Trophoblast cell (in vitro differentiated cells and primary cell): ENCODE results near the gene CABCOCO1.

Experiments
- DNase-seq, 2 donors: peaks; one replicate each; pipeline ENCODE4 v3.0.0-alpha.2; 2016
- H2AFZ ChIP-seq: 2 replicates; pipeline ENCODE4 v1.6.1; 2013; ENCODE audit warnings: low read length, moderate library complexity, mild to moderate bottlenecking; ENCODE audit not compliant: insufficient read depth, poor library complexity
- H2AK5ac ChIP-seq: 2 replicates; pipeline ENCODE4 v1.6.1; 2013; ENCODE audit warnings: mild to moderate bottlenecking, low read length
- H2BK120ac ChIP-seq: 2 replicates; pipeline ENCODE4 v1.6.1; 2013; ENCODE audit warnings: low read length, mild to moderate bottlenecking, moderate library complexity; ENCODE audit not compliant: insufficient read depth, poor library complexity
- H2BK12ac ChIP-seq: 2 replicates; pipeline ENCODE4 v1.6.1; 2013; ENCODE audit warnings: mild to moderate bottlenecking, low read length, moderate library complexity
- H2BK5ac ChIP-seq: 2 replicates; pipeline ENCODE4 v1.6.1; 2013; ENCODE audit warnings: low read length, low read depth, moderate library complexity, mild to moderate bottlenecking; ENCODE audit not compliant: poor library complexity
- H3K14ac ChIP-seq: 2 replicates; pipeline ENCODE4 v1.6.1; 2013; ENCODE audit warnings: mild to moderate bottlenecking, low read length
- H3K18ac ChIP-seq: 2 replicates; pipeline ENCODE4 v1.6.1; 2013; ENCODE audit warnings: mild to moderate bottlenecking, low read length
- H3K23ac ChIP-seq: 2 replicates; pipeline ENCODE4 v1.6.1; 2013; ENCODE audit warnings: low read length
- H3K27ac ChIP-seq: 2 replicates; pipeline ENCODE4 v1.5.1; 2013; ENCODE audit warnings: low read depth, mild to moderate bottlenecking, inconsistent platforms, low read length, moderate library complexity
- H3K27me3 ChIP-seq: 2 replicates; pipeline ENCODE4 v1.6.1; 2013; ENCODE audit warnings: inconsistent platforms, mild to moderate bottlenecking, low read length, moderate library complexity; ENCODE audit not compliant: insufficient read depth
- H3K36me3 ChIP-seq, 2 experiments: 1 replicate in 1 of 2; 2 replicates in 1 of 2; pipeline ENCODE4 v1.6.1; 2013; ENCODE audit warnings: low read length in 2 of 2, mild to moderate bottlenecking in 2 of 2, moderate library complexity in 1 of 2; ENCODE audit not compliant: insufficient read depth in 2 of 2, control insufficient read depth in 1 of 2
- H3K4ac ChIP-seq: 2 replicates; pipeline ENCODE4 v1.6.1; 2013; ENCODE audit warnings: low read depth, mild to moderate bottlenecking, low read length, moderate library complexity
- H3K4me1 ChIP-seq, 2 experiments: 1 replicate in 1 of 2; 2 replicates in 1 of 2; pipeline ENCODE4 v1.6.1; 2013; ENCODE audit warnings: low read length in 2 of 2, mild to moderate bottlenecking in 2 of 2, moderate library complexity in 1 of 2; ENCODE audit not compliant: insufficient read depth in 2 of 2, control insufficient read depth in 1 of 2
- H3K4me2 ChIP-seq: 2 replicates; pipeline ENCODE4 v1.6.1; 2013; ENCODE audit warnings: inconsistent platforms, mild to moderate bottlenecking, low read length, moderate library complexity
- H3K4me3 ChIP-seq: 2 replicates; pipeline ENCODE4 v1.5.1; 2013; ENCODE audit warnings: mild to moderate bottlenecking, low read depth, low read length, inconsistent platforms
- H3K79me1 ChIP-seq: one replicate; pipeline ENCODE4 v1.6.1; 2013; ENCODE audit warnings: low read length
- H3K79me2 ChIP-seq: 2 replicates; pipeline ENCODE4 v1.6.1; 2013; ENCODE audit warnings: low read length, mild to moderate bottlenecking; ENCODE audit not compliant: control insufficient read depth, insufficient read depth, poor library complexity
- H3K9ac ChIP-seq: 2 replicates; pipeline ENCODE4 v1.6.1; 2013; ENCODE audit warnings: mild to moderate bottlenecking, low read length
- H3K9me3 ChIP-seq: 2 replicates; pipeline ENCODE4 v1.6.1; 2013; ENCODE audit warnings: low read depth, mild to moderate bottlenecking, control low read depth, inconsistent platforms, low read length; ENCODE audit not compliant: insufficient read depth
- H4K12ac ChIP-seq: 2 replicates; pipeline ENCODE4 v1.6.1; 2013; ENCODE audit warnings: low read depth, mild to moderate bottlenecking, low read length, moderate library complexity
- H4K8ac ChIP-seq: 2 replicates; pipeline ENCODE4 v1.6.1; 2013; ENCODE audit warnings: low read depth, mild to moderate bottlenecking, low read length, moderate library complexity
- H4K91ac ChIP-seq: one replicate; pipeline ENCODE4 v1.6.1; 2013; ENCODE audit warnings: low read depth, mild to moderate bottlenecking, low read length, moderate library complexity
- WGBS: extraction: QIAGEN DNeasy Blood & Tissue Kit; methylation state at CpG from one replicate; pipeline ENCODE4 v1.1.7; 2013; ENCODE audit warnings: missing lambda C conversion rate; ENCODE audit not compliant: insufficient read length, insufficient coverage; ENCODE audit errors: extremely low coverage; 5-methylcytosine and 5-hydroxymethylcytosine counted together

Gene CABCOCO1

GRCh38 chr10:61801484-61801883, 138.8 kb downstream of the CABCOCO1 start:
- Histone ChIP-seq H3K4me3 (no peak overlapping the region), H4K12ac (no peak overlapping the region), H3K9ac (no peak overlapping the region), H2AK5ac (no peak overlapping the region), H3K79me1 (no peaks in the 10 kb centered on the region), H3K27ac (no peak overlapping the region), H4K8ac (no peak overlapping the region), H4K91ac (no peak overlapping the region), H3K4me2 (no peak overlapping the region), H2BK120ac (no peak overlapping the region), H3K27me3 (no peaks in the 10 kb centered on the region), H3K14ac (no peak overlapping the region), H3K4ac (no peak overlapping the region), H2BK5ac (no peak overlapping the region), H3K36me3 (no peaks in the 10 kb centered on the region), H3K4me1 (no peaks in the 10 kb centered on the region), H2AFZ (no peak overlapping the region), H3K9me3 (no peaks in the 10 kb centered on the region), H3K23ac (no peak overlapping the region), H3K18ac (no peak overlapping the region), H2BK12ac (no peak overlapping the region), H3K79me2 (no peaks in the 10 kb centered on the region)
- no peak for DNase-seq
- WGBS, result no CpG with 5 or more reads among the region's 5 CpGs

GRCh38 chr10:61803269-61803668, 140.5 kb downstream of the CABCOCO1 start:
- Histone ChIP-seq H2AK5ac (no peak overlapping the region), H4K8ac (no peak overlapping the region), H3K23ac (no peak overlapping the region), H3K79me2 (no peaks in the 10 kb centered on the region), H2BK120ac (no peak overlapping the region), H4K12ac (no peak overlapping the region), H3K4me3 (no peak overlapping the region), H3K9ac (no peak overlapping the region), H3K27ac (no peak overlapping the region), H2AFZ (no peak overlapping the region), H3K9me3 (no peaks in the 10 kb centered on the region), H3K27me3 (no peaks in the 10 kb centered on the region), H3K36me3 (no peaks in the 10 kb centered on the region), H3K79me1 (no peaks in the 10 kb centered on the region), H4K91ac (no peak overlapping the region), H3K18ac (no peak overlapping the region), H2BK12ac (no peak overlapping the region), H3K4me1 (no peaks in the 10 kb centered on the region), H3K4ac (no peak overlapping the region), H2BK5ac (no peak overlapping the region), H3K4me2 (no peak overlapping the region), H3K14ac (no peak overlapping the region)
- no peak for DNase-seq
- no CpG with 5 or more reads among the region's 3 CpGs for WGBS

GRCh38 chr10:61804414-61804813, 141.7 kb downstream of the CABCOCO1 start:
- H3K27me3 ChIP-seq, result no peaks in the 10 kb centered on the region
- no peaks in the 10 kb centered on the region for H3K79me1 ChIP-seq
- H3K4me3 ChIP-seq, result no peak overlapping the region
- H2BK120ac ChIP-seq, result no peak overlapping the region
- no peaks in the 10 kb centered on the region for H3K36me3 ChIP-seq
- H2BK5ac ChIP-seq, result no peak overlapping the region
- H2AFZ ChIP-seq, result no peak overlapping the region
- H3K4ac ChIP-seq, result no peak overlapping the region
- no peak overlapping the region for H4K12ac ChIP-seq
- no peak overlapping the region for H3K9ac ChIP-seq
- H3K14ac ChIP-seq, result no peak overlapping the region
- H4K8ac ChIP-seq, result no peak overlapping the region
- H3K18ac ChIP-seq, result no peak overlapping the region
- H3K9me3 ChIP-seq, result no peaks in the 10 kb centered on the region
- no peak for DNase-seq
- no peak overlapping the region for H3K23ac ChIP-seq
- no peak overlapping the region for H2AK5ac ChIP-seq
- H3K27ac ChIP-seq, result no peak overlapping the region
- no peak overlapping the region for H2BK12ac ChIP-seq
- no CpG with 5 or more reads among the region's 1 CpG for WGBS
- H3K79me2 ChIP-seq, result no peaks in the 10 kb centered on the region
- H4K91ac ChIP-seq, result no peak overlapping the region
- H3K4me2 ChIP-seq, result no peak overlapping the region
- H3K4me1 ChIP-seq, result no peaks in the 10 kb centered on the region

GRCh38 chr10:61805091-61805490, 142.4 kb downstream of the CABCOCO1 start:
- Histone ChIP-seq H3K4me2 (no peak overlapping the region), H2BK12ac (no peak overlapping the region), H3K9me3 (no peaks in the 10 kb centered on the region), H3K18ac (no peak overlapping the region), H3K36me3 (no peaks in the 10 kb centered on the region), H4K8ac (no peak overlapping the region), H3K4ac (no peak overlapping the region), H4K12ac (no peak overlapping the region), H2BK120ac (no peak overlapping the region), H3K23ac (no peak overlapping the region), H3K4me3 (no peak overlapping the region), H3K9ac (no peak overlapping the region), H2AFZ (no peak overlapping the region), H3K79me1 (no peaks in the 10 kb centered on the region), H2BK5ac (no peak overlapping the region), H4K91ac (no peak overlapping the region), H3K14ac (no peak overlapping the region), H3K27me3 (no peaks in the 10 kb centered on the region), H2AK5ac (no peak overlapping the region), H3K79me2 (no peaks in the 10 kb centered on the region), H3K4me1 (no peaks in the 10 kb centered on the region), H3K27ac (no peak overlapping the region)
- DNase-seq, result no peak
- no CpG with 5 or more reads among the region's 3 CpGs for WGBS
